Measurements from ENCODE around the gene MIAT. TPM values are rescaled to one million over a fixed set of nuclear protein-coding genes. Genes with fewer than 3 reads are reported as not detected.

Gene MIAT
- total RNA-seq, 3 donors from 2014 or later (not counting 1 experiment from before 2014, with no cell fraction given): 75.3 to 105 (median 76.3) TPM

GRCh38 chr22:26642465-26643417 lies 14.6 kb upstream of the MIAT start:
- WGBS (ENCODE audit: insufficient coverage): 10% methylated on average over 5 of the region's 8 CpGs
- H3K4me1 ChIP-seq (ENCODE audit: control insufficient read depth, insufficient read depth, low read length): peaks cover 56% of the 10 kb centered on the region
- H3K27ac Mint-ChIP-seq: peak overlapping the region; percentile 94 to 99
- ATAC-seq (peak; percentile 75 to 80 (median 80)), DNase-seq (peak; percentile 72 to 83)
- H3K36me3 ChIP-seq (ENCODE audit: control insufficient read depth, insufficient read depth, low read length): no peaks in the 10 kb centered on the region
- H3K4me1 Mint-ChIP-seq: peaks cover 75 to 76% of the 10 kb centered on the region in 2 donors
- no peaks in the 10 kb centered on the region for H3K27me3 Mint-ChIP-seq (ENCODE audit: low read depth in 2 of 2)
- intact Hi-C loops (cut with micrococcal nuclease): loop anchor here (1.0 to 2.0 kb wide), 3 partner anchors 14 to 52 kb away; partner anchors contain the start of genes MIAT and TPST2
- no peaks in the 10 kb centered on the region for H3K36me3 Mint-ChIP-seq
- H3K4me3 ChIP-seq (ENCODE audit: low read length): no peak overlapping the region
- H3K27me3 ChIP-seq (ENCODE audit: control insufficient read depth, insufficient read depth, low read length): no peaks in the 10 kb centered on the region
- no peaks in the 10 kb centered on the region for H3K9me3 ChIP-seq (ENCODE audit: control insufficient read depth, insufficient read depth, low read length)
- peak overlapping the region; percentile 87 for H3K27ac ChIP-seq (ENCODE audit: low read length)
- H3K4me3 Mint-ChIP-seq: peak overlapping the region; percentile 91
- TF ChIP-seq, protein P1, sequence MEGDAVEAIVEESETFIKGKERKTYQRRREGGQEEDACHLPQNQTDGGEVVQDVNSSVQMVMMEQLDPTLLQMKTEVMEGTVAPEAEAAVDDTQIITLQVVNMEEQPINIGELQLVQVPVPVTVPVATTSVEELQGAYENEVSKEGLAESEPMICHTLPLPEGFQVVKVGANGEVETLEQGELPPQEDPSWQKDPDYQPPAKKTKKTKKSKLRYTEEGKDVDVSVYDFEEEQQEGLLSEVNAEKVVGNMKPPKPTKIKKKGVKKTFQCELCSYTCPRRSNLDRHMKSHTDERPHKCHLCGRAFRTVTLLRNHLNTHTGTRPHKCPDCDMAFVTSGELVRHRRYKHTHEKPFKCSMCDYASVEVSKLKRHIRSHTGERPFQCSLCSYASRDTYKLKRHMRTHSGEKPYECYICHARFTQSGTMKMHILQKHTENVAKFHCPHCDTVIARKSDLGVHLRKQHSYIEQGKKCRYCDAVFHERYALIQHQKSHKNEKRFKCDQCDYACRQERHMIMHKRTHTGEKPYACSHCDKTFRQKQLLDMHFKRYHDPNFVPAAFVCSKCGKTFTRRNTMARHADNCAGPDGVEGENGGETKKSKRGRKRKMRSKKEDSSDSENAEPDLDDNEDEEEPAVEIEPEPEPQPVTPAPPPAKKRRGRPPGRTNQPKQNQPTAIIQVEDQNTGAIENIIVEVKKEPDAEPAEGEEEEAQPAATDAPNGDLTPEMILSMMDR (IDR thresholded peaks at IDR 0.05): peak; percentile 23
- H3K9me3 Mint-ChIP-seq: no peaks in the 10 kb centered on the region

- H3K4me3 ChIP-seq (ENCODE audit: low read length): no peak overlapping the region
- H3K27ac ChIP-seq (ENCODE audit: low read length): peak overlapping the region; percentile 87
- TF ChIP-seq, protein P1 (IDR thresholded peaks at IDR 0.05): no peak
- H3K9me3 ChIP-seq (ENCODE audit: control insufficient read depth, insufficient read depth, low read length): no peaks in the 10 kb centered on the region
- no peaks in the 10 kb centered on the region for H3K36me3 Mint-ChIP-seq
- no peaks in the 10 kb centered on the region for H3K27me3 Mint-ChIP-seq (ENCODE audit: low read depth in 2 of 2)
- peak overlapping the region; percentile 91 for H3K4me3 Mint-ChIP-seq
- WGBS (ENCODE audit: insufficient coverage): 60% methylated on average over 15 of the region's 15 CpGs
- peaks cover 83 to 84% of the 10 kb centered on the region in 2 donors for H3K4me1 Mint-ChIP-seq
- peak in 1 of 2 donors; percentile 62 for DNase-seq
- H3K27ac Mint-ChIP-seq: peak overlapping the region; percentile 94 to 99
- peak; percentile 27 to 65 (median 53) for ATAC-seq
- no peaks in the 10 kb centered on the region for H3K27me3 ChIP-seq (ENCODE audit: control insufficient read depth, insufficient read depth, low read length)
- H3K9me3 Mint-ChIP-seq: no peaks in the 10 kb centered on the region
- H3K4me1 ChIP-seq (ENCODE audit: control insufficient read depth, insufficient read depth, low read length): peaks cover 64% of the 10 kb centered on the region
- H3K36me3 ChIP-seq (ENCODE audit: control insufficient read depth, insufficient read depth, low read length): no peaks in the 10 kb centered on the region
- intact Hi-C loops (cut with micrococcal nuclease): loop anchor here (1.0 to 2.0 kb wide), 3 partner anchors 13 to 53 kb away; partner anchors contain the start of genes MIAT and TPST2
These were observed 13.8 kb upstream of the MIAT start for GRCh38 chr22:26643418-26644100.

DNA sequence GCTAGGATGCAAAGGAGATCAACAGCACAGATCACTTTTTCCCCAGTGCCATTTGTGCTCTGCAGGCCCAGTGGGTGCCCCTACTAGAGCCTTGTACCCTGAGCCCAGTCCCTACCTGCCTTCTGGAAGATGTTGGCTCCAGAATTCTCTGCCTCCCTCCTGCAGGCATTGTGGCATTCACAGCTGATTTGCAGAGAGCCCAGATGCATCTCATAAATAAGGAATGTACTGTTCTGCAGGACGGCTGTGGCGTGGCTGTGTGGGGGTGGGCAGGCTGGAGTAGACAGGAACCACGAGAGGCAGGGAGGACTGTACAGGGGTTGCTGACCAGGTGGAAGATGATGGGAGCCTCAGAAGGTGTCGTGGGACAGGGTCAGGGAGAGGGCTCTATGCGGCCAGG lies 11.2 kb upstream of the MIAT start:
- intact Hi-C loops (cut with micrococcal nuclease): no loop called here
- Mint-ChIP-seq H3K4me3 (peak overlapping the region; percentile 28), H3K27ac (peak overlapping the region in 1 of 2 donors; percentile 76), H3K36me3 (no peaks in the 10 kb centered on the region), H3K9me3 (no peaks in the 10 kb centered on the region), H3K4me1 (peaks cover 81 to 83% of the 10 kb centered on the region in 2 donors), H3K27me3 (ENCODE audit: low read depth in 2 of 2) (no peaks in the 10 kb centered on the region)
- no peak overlapping the region for H3K4me3 ChIP-seq (ENCODE audit: low read length)
- DNase-seq (no peak), ATAC-seq (no peak)
- peaks cover 72% of the 10 kb centered on the region for H3K4me1 ChIP-seq (ENCODE audit: control insufficient read depth, insufficient read depth, low read length)
- TF ChIP-seq, protein P1 (IDR thresholded peaks at IDR 0.05): no peak
- no peaks in the 10 kb centered on the region for H3K36me3 ChIP-seq (ENCODE audit: control insufficient read depth, insufficient read depth, low read length)
- H3K9me3 ChIP-seq (ENCODE audit: control insufficient read depth, insufficient read depth, low read length): no peaks in the 10 kb centered on the region
- H3K27ac ChIP-seq (ENCODE audit: low read length): no peak overlapping the region
- WGBS (ENCODE audit: insufficient coverage): 90% methylated on average over 5 of the region's 5 CpGs
- H3K27me3 ChIP-seq (ENCODE audit: control insufficient read depth, insufficient read depth, low read length): no peaks in the 10 kb centered on the region
